Peyer's patch (tissue), 4 donors: Measurements from ENCODE around the gene PASK. TPM values are rescaled to one million over a fixed set of nuclear protein-coding genes. Genes with fewer than 3 reads are reported as not detected.

ENCODE experiments used
- DNase-seq, 3 donors: peaks; one replicate each; pipeline ENCODE4 v3.0.0-alpha.2; 2017 to 2019
- H3K27ac ChIP-seq, 4 donors: fragments of 200-600 bp; sonication (generic); one replicate each; pipeline ENCODE4 v1.5.1; 2016 to 2019
- H3K27me3 ChIP-seq, 2 donors: fragments of 200-600 bp; sonication (generic); one replicate each; pipeline ENCODE4 v1.5.1; 2019
- H3K36me3 ChIP-seq, 3 donors: fragments of 200-600 bp; sonication (generic); one replicate each; pipeline ENCODE4 v1.5.1; 2016 to 2019
- H3K4me1 ChIP-seq, 4 donors: fragments of 200-600 bp; sonication (generic); one replicate each; pipeline ENCODE4 v1.5.1; 2016 to 2019
- H3K4me3 ChIP-seq, 4 donors: fragments of 200-600 bp; sonication (generic); 1 replicate in 3 of 4; 2 replicates in 1 of 4; pipeline ENCODE4 v1.5.1; 2016 to 2019; ENCODE audit warnings: mild to moderate bottlenecking in 1 of 4
- H3K9me3 ChIP-seq, 4 donors: fragments of 200-600 bp; sonication (generic); one replicate each; pipeline ENCODE4 v1.5.1; 2016 to 2019; ENCODE audit warnings: mild to moderate bottlenecking in 1 of 4
- CTCF ChIP-seq, 6 experiments: fragments of 450-650 bp in 4 of 6; fragments of 200-600 bp in 2 of 6; sonication (generic) in 1 of 6; IDR thresholded peaks; one replicate each; pipeline ENCODE4 v1.5.1; 2017 to 2019; ENCODE audit warnings: antibody characterized with exemption in 6 of 6, mild to moderate bottlenecking in 3 of 6, moderate library complexity in 1 of 6
- POLR2A ChIP-seq, 2 donors: fragments of 450-650 bp; IDR thresholded peaks; one replicate each; pipeline ENCODE4 v1.5.1; 2017; ENCODE audit warnings: antibody characterized with exemption in 2 of 2, mild to moderate bottlenecking in 2 of 2, moderate library complexity in 2 of 2
- total RNA-seq, 4 donors: library from RNA; depleted of rRNA; stranded (reverse); fragments of >200 nt; gene quantifications; one replicate each; pipeline ENCODE4 v1.1.0, GENCODE V29; 2016

Gene PASK
- total RNA-seq, 4 donors from 2014 or later, result 12.1 to 790 (median 26.7) TPM

- Histone ChIP-seq H3K4me1 (peaks cover 0 to 12% (median 6%) of the 10 kb centered on the region in 4 donors), H3K27ac (no peak overlapping the region), H3K4me3 (no peak overlapping the region), H3K27me3 (no peaks in the 10 kb centered on the region), H3K9me3 (no peaks in the 10 kb centered on the region), H3K36me3 (no peaks in the 10 kb centered on the region)
- TF ChIP-seq CTCF (IDR thresholded peaks at IDR 0.05) (no peak), POLR2A (IDR thresholded peaks at IDR 0.05) (no peak)
- DNase-seq, result no peak
Measured at GRCh38 chr2:241146286-241146685, 3.0 kb downstream of the PASK start.

- Histone ChIP-seq H3K4me3 (no peak overlapping the region), H3K27me3 (no peaks in the 10 kb centered on the region), H3K27ac (no peak overlapping the region), H3K4me1 (no peaks in the 10 kb centered on the region), H3K36me3 (peaks cover 0 to 9% (median 0%) of the 10 kb centered on the region in 3 donors), H3K9me3 (no peaks in the 10 kb centered on the region)
- TF ChIP-seq CTCF (IDR thresholded peaks at IDR 0.05) (no peak), POLR2A (IDR thresholded peaks at IDR 0.05) (no peak)
- DNase-seq, result peak in 1 of 3 donors; percentile 7
Measured at GRCh38 chr2:241142593-241142992, 6.7 kb downstream of the PASK start.

GRCh38 chr2:241142063-241142462 lies 7.2 kb downstream of the PASK start:
- Histone ChIP-seq H3K4me3 (no peak overlapping the region), H3K4me1 (no peaks in the 10 kb centered on the region), H3K27ac (no peak overlapping the region), H3K27me3 (no peaks in the 10 kb centered on the region), H3K9me3 (no peaks in the 10 kb centered on the region), H3K36me3 (peaks cover 0 to 13% (median 0%) of the 10 kb centered on the region in 3 donors)
- no peak for DNase-seq
- no peak for TF ChIP-seq CTCF (IDR thresholded peaks at IDR 0.05)
- no peak for TF ChIP-seq POLR2A (IDR thresholded peaks at IDR 0.05)

- H3K4me3 ChIP-seq, result no peak overlapping the region
- peak in 1 of 3 donors; percentile 35 for DNase-seq
- H3K36me3 ChIP-seq, result peaks cover 0 to 13% (median 0%) of the 10 kb centered on the region in 3 donors
- H3K9me3 ChIP-seq, result no peaks in the 10 kb centered on the region
- no peak overlapping the region for H3K27ac ChIP-seq
- no peaks in the 10 kb centered on the region for H3K27me3 ChIP-seq
- no peaks in the 10 kb centered on the region for H3K4me1 ChIP-seq
- TF ChIP-seq CTCF (IDR thresholded peaks at IDR 0.05) (no peak), POLR2A (IDR thresholded peaks at IDR 0.05) (no peak)
Measured at GRCh38 chr2:241141214-241141770, 8.0 kb downstream of the PASK start.

GRCh38 chr2:241140445-241140840 lies 8.8 kb downstream of the PASK start:
- peaks cover 0 to 13% (median 0%) of the 10 kb centered on the region in 3 donors for H3K36me3 ChIP-seq

More at GRCh38 chr2:241140445-241140840, 8.8 kb downstream of the PASK start:
- Histone ChIP-seq H3K27ac (no peak overlapping the region), H3K9me3 (no peaks in the 10 kb centered on the region), H3K4me3 (no peak overlapping the region), H3K27me3 (no peaks in the 10 kb centered on the region), H3K4me1 (no peaks in the 10 kb centered on the region)
- DNase-seq, result peak in 1 of 3 donors; percentile 12
- TF ChIP-seq CTCF (IDR thresholded peaks at IDR 0.05) (no peak), POLR2A (IDR thresholded peaks at IDR 0.05) (no peak)
